Activated T-cell treated with anti-CD3 and anti-CD28 coated beads, Interleukin-2, amount 50 U/mL, for 24 hours (primary cell): Measurements from ENCODE around the gene COX14.
"Not testable (repeated sequence)": the region's sequence is repeated elsewhere in the genome, so short reads cannot be mapped to it uniquely, and the experiment has no call there.

ENCODE experiments used
- DNase-seq: peaks from one replicate; pipeline ENCODE4 v3.0.0-alpha.2; 2020
- H3K27ac Mint-ChIP-seq: 2 replicates; pipeline ENCODE4 v1.8.0; 2020; ENCODE audit warnings: mild to moderate bottlenecking, mixed read lengths
- H3K27me3 Mint-ChIP-seq: 2 replicates; pipeline ENCODE4 v1.8.0; 2020; ENCODE audit warnings: mixed read lengths
- H3K36me3 Mint-ChIP-seq: 2 replicates; pipeline ENCODE4 v1.8.0; 2020; ENCODE audit warnings: low read depth, mixed read lengths
- H3K4me1 Mint-ChIP-seq: 2 replicates; pipeline ENCODE4 v1.8.0; 2020; ENCODE audit warnings: low read depth, mixed read lengths
- H3K4me3 Mint-ChIP-seq: 2 replicates; pipeline ENCODE4 v1.8.0; 2020; ENCODE audit warnings: mild to moderate bottlenecking, moderate library complexity, mixed read lengths
- H3K9me3 Mint-ChIP-seq: 2 replicates; pipeline ENCODE4 v1.8.0; 2020; ENCODE audit warnings: mixed read lengths

The COX14 gene

GRCh38 chr12:50078281-50078680 is 33.8 kb upstream of the COX14 start:
- Mint-ChIP-seq H3K36me3 (peaks cover 4% of the 10 kb centered on the region), H3K27ac (no peak overlapping the region), H3K4me3 (no peak overlapping the region), H3K9me3 (no peaks in the 10 kb centered on the region), H3K27me3 (no peaks in the 10 kb centered on the region), H3K4me1 (peaks cover 3% of the 10 kb centered on the region)
- no peak for DNase-seq

DNA sequence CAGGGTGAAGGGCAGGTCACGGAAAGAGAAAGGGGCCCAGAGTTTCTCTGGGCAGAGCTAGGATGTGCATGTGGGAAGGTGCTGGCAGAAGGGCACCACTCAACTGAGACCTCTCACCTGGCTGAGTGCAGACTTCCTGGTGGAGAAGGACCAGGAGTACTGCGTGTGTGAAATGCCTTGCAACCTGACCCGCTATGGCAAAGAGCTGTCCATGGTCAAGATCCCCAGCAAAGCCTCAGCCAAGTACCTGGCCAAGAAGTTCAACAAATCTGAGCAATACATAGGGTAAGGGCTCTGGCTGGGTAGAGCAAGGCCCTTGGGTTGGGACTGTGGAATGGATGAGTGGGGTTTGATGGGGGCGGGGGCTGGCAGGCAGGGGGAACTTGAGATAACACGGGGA is 32.3 kb upstream of the COX14 start:
- H3K4me1 Mint-ChIP-seq = peaks cover 10% of the 10 kb centered on the region
- H3K9me3 Mint-ChIP-seq = no peaks in the 10 kb centered on the region
- H3K4me3 Mint-ChIP-seq = no peak overlapping the region
- H3K36me3 Mint-ChIP-seq = peaks cover 4% of the 10 kb centered on the region
- no peak overlapping the region for H3K27ac Mint-ChIP-seq
- H3K27me3 Mint-ChIP-seq = no peaks in the 10 kb centered on the region
- DNase-seq = no peak

DNA sequence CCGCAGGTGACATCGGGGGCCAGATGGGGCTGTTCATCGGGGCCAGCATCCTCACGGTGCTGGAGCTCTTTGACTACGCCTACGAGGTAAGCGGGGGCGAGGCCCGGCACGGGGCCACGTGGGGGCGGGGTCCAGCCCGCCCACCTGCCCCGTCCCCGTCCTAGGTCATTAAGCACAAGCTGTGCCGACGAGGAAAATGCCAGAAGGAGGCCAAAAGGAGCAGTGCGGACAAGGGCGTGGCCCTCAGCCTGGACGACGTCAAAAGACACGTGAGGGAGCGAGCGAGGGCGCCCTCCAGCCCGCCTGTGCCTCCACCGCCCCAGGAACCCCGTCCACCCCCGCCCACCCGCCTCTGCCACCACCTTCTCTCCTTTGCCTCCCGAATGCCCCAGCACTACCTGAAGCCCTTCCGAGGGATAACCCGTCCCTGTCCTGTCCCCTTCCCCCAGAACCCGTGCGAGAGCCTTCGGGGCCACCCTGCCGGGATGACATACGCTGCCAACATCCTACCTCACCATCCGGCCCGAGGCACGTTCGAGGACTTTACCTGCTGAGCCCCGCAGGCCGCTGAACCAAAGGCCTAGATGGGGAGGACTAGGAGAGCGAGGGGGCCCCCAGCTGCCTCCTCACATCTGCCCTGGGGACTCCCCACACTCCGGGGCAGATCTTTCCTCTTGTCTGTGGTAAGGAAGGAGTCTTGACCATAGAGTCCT is 30.8 kb upstream of the COX14 start:
- Mint-ChIP-seq H3K36me3 (peaks cover 14% of the 10 kb centered on the region), H3K9me3 (no peaks in the 10 kb centered on the region), H3K4me1 (peaks cover 14% of the 10 kb centered on the region), H3K27me3 (no peaks in the 10 kb centered on the region), H3K4me3 (no peak overlapping the region), H3K27ac (no peak overlapping the region)
- DNase-seq = no peak

DNA sequence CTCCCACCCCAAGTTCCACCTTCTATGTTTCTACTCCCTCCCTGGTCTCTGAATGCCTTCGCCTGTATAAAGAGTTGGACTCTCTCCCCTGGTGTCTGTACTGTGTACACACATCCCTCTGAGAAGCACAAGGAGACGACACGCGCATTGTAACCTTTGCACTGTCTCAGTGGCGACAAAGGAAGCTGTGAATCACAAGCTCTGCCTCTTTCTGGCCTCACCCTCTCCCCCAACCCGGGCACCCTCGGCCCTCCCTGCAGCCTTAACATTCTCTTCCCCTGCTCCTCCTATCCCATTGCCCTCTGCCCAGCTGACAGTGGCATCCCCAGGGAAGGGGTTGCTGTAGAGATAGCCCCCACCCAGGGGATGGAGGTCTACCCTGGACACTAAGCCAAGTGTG is 29.4 kb upstream of the COX14 start:
- H3K36me3 Mint-ChIP-seq = peaks cover 27% of the 10 kb centered on the region
- H3K27me3 Mint-ChIP-seq = no peaks in the 10 kb centered on the region
- H3K4me1 Mint-ChIP-seq = peaks cover 26% of the 10 kb centered on the region
- no peak overlapping the region for H3K4me3 Mint-ChIP-seq
- H3K27ac Mint-ChIP-seq = peak overlapping the region; percentile 45
- no peak for DNase-seq
- no peaks in the 10 kb centered on the region for H3K9me3 Mint-ChIP-seq

DNA sequence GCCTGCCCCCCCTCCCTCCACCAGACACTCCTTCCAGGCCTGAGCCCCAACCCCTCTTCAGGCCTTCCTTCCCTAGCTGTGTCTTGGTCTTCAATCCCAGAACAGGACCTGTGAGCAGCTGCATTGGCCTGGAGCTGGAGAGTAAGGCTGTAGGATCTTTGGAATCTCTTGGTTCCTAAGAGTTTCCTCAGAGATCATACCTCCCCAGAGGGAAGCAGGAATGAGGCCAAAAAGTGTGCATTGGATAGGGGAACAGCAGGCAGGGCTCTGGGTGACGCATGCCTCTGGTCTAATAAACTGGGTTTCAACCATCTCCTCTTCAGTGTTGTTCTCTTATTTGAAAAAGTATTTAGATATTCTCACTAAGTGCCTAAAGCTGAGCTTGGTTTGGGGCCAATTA is 28.7 kb upstream of the COX14 start:
- Mint-ChIP-seq H3K4me3 (peak overlapping the region; percentile 67), H3K36me3 (peaks cover 34% of the 10 kb centered on the region), H3K9me3 (no peaks in the 10 kb centered on the region), H3K27me3 (no peaks in the 10 kb centered on the region), H3K4me1 (peaks cover 33% of the 10 kb centered on the region), H3K27ac (peak overlapping the region; percentile 87)
- no peak for DNase-seq

GRCh38 chr12:50084409-50084774 is 27.6 kb upstream of the COX14 start:
- H3K27me3 Mint-ChIP-seq, DNase-seq, H3K9me3 Mint-ChIP-seq: not testable (repeated sequence)
- Mint-ChIP-seq H3K4me3 (peak overlapping the region; percentile 90), H3K36me3 (peaks cover 45% of the 10 kb centered on the region), H3K4me1 (peaks cover 40% of the 10 kb centered on the region), H3K27ac (peak overlapping the region; percentile 97)

DNA sequence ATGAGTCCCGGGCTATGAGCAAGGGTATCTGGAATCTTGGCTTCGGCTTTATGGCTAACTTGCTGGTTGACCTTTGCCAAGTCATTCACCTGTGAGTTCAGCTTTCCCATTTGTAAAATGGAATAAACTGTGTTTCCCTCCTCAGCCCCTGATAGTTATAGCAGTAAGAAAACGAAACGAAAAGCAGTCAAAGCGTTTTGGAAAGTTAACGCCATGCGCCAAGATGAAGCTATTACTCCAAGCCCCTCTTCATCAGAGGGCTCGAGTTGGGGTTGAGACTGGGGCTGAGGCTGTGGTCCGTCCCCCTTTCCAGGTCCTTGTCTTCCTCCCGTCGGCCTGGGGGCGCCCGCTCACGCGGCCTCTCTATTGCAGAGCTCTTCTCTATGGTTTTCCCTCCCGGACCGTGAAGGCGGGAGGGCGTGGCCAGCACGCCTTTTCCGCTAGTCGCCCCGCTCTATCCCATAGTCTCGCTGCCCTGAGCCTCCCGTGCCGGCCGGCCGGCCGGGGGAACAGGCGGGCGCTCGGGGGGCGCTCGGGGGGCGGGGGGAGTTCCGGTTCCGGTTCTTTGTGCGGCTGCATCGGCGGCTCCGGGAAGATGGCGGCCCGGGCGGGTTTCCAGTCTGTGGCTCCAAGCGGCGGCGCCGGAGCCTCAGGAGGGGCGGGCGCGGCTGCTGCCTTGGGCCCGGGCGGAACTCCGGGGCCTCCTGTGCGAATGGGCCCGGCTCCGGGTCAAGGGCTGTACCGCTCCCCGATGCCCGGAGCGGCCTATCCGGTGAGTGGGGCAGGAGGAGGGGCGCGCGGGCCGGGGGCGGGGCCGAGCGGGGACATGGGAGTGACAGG is 27.0 kb upstream of the COX14 start, which contains the start of gene SMARCD1:
Gene SMARCD1, plus strand, starts transcription at position 568 of the 840 bp plus-strand sequence. Its CDS starts 28 bp downstream, at position 596.
- peak within 1 kb of the TSS; percentile 97 for H3K27ac Mint-ChIP-seq

GRCh38 chr12:50085615-50086072 is 26.4 kb upstream of the COX14 start:
- H3K9me3 Mint-ChIP-seq = no peaks in the 10 kb centered on the region
- peaks cover 55% of the 10 kb centered on the region for H3K36me3 Mint-ChIP-seq
- no peak for DNase-seq
- H3K4me1 Mint-ChIP-seq = peaks cover 40% of the 10 kb centered on the region
- peak overlapping the region; percentile 97 for H3K27ac Mint-ChIP-seq
- no peaks in the 10 kb centered on the region for H3K27me3 Mint-ChIP-seq
- H3K4me3 Mint-ChIP-seq = peak overlapping the region; percentile 90

More for the DNA sequence above, 27.0 kb upstream of the COX14 start, which contains the start of gene SMARCD1:
- H3K36me3 Mint-ChIP-seq = peaks cover 51% of the 10 kb centered on the region
- no peaks in the 10 kb centered on the region for H3K27me3 Mint-ChIP-seq
- peaks cover 40% of the 10 kb centered on the region for H3K4me1 Mint-ChIP-seq
- H3K9me3 Mint-ChIP-seq = no peaks in the 10 kb centered on the region
- H3K4me3 Mint-ChIP-seq = peak within 1 kb of the TSS; percentile 90
- DNase-seq = peak; percentile 90

- H3K27me3 Mint-ChIP-seq = no peaks in the 10 kb centered on the region
- peaks cover 60% of the 10 kb centered on the region for H3K36me3 Mint-ChIP-seq
- peak overlapping the region; percentile 90 for H3K4me3 Mint-ChIP-seq
- peak overlapping the region; percentile 97 for H3K27ac Mint-ChIP-seq
- H3K9me3 Mint-ChIP-seq = no peaks in the 10 kb centered on the region
- no peak for DNase-seq
- H3K4me1 Mint-ChIP-seq = peaks cover 40% of the 10 kb centered on the region
Observed at GRCh38 chr12:50086148-50086547, 25.9 kb upstream of the COX14 start.

GRCh38 chr12:50087151-50087550 is 24.9 kb upstream of the COX14 start:
- no peaks in the 10 kb centered on the region for H3K9me3 Mint-ChIP-seq
- H3K27ac Mint-ChIP-seq = peak overlapping the region; percentile 63
- no peaks in the 10 kb centered on the region for H3K27me3 Mint-ChIP-seq
- no peak overlapping the region for H3K4me3 Mint-ChIP-seq
- H3K36me3 Mint-ChIP-seq = peaks cover 67% of the 10 kb centered on the region
- peaks cover 40% of the 10 kb centered on the region for H3K4me1 Mint-ChIP-seq
- DNase-seq = no peak

DNA sequence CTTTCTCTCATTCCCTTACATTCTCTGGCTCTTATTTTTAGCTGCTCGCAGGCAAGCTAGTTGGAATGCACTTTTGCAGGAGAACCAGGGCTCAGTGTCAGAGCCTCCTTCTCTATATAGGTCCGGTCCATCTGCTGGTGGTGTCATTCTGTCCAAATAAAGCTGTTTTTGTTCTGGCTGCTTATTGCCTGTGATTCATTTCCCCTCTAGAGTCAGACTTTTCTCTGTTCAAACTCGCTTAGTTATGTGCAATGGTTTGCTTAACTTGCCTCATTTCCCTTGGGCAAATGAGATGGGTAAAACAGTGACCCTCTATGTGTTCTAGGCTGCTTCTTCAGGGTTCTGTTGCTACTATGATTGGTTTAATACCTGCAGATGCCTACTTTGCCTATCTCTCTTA is 24.0 kb upstream of the COX14 start:
- peaks cover 40% of the 10 kb centered on the region for H3K4me1 Mint-ChIP-seq
- peaks cover 74% of the 10 kb centered on the region for H3K36me3 Mint-ChIP-seq
- H3K27ac Mint-ChIP-seq = peak overlapping the region; percentile 63
- no peaks in the 10 kb centered on the region for H3K27me3 Mint-ChIP-seq
- DNase-seq = no peak
- no peaks in the 10 kb centered on the region for H3K9me3 Mint-ChIP-seq
- H3K4me3 Mint-ChIP-seq = no peak overlapping the region

GRCh38 chr12:50088577-50089335 is 23.3 kb upstream of the COX14 start:
- Mint-ChIP-seq H3K4me1 (peaks cover 36% of the 10 kb centered on the region), H3K27ac (peak overlapping the region; percentile 63), H3K9me3 (no peaks in the 10 kb centered on the region), H3K27me3 (no peaks in the 10 kb centered on the region), H3K36me3 (peaks cover 81% of the 10 kb centered on the region), H3K4me3 (peak overlapping the region; percentile 16)
- DNase-seq = no peak

GRCh38 chr12:50089730-50090129 is 22.3 kb upstream of the COX14 start:
- no peak for DNase-seq
- no peak overlapping the region for H3K4me3 Mint-ChIP-seq
- no peak overlapping the region for H3K27ac Mint-ChIP-seq
- peaks cover 88% of the 10 kb centered on the region for H3K36me3 Mint-ChIP-seq
- no peaks in the 10 kb centered on the region for H3K27me3 Mint-ChIP-seq
- no peaks in the 10 kb centered on the region for H3K9me3 Mint-ChIP-seq
- H3K4me1 Mint-ChIP-seq = peaks cover 34% of the 10 kb centered on the region

- peaks cover 32% of the 10 kb centered on the region for H3K4me1 Mint-ChIP-seq
- H3K27me3 Mint-ChIP-seq = no peaks in the 10 kb centered on the region
- no peaks in the 10 kb centered on the region for H3K9me3 Mint-ChIP-seq
- no peak overlapping the region for H3K27ac Mint-ChIP-seq
- H3K36me3 Mint-ChIP-seq = peaks cover 91% of the 10 kb centered on the region
- no peak overlapping the region for H3K4me3 Mint-ChIP-seq
- DNase-seq = no peak
Observed at GRCh38 chr12:50090391-50090790, 21.6 kb upstream of the COX14 start.
